Measurements from ENCODE around the gene FFAR3.

Gene FFAR3

DNA sequence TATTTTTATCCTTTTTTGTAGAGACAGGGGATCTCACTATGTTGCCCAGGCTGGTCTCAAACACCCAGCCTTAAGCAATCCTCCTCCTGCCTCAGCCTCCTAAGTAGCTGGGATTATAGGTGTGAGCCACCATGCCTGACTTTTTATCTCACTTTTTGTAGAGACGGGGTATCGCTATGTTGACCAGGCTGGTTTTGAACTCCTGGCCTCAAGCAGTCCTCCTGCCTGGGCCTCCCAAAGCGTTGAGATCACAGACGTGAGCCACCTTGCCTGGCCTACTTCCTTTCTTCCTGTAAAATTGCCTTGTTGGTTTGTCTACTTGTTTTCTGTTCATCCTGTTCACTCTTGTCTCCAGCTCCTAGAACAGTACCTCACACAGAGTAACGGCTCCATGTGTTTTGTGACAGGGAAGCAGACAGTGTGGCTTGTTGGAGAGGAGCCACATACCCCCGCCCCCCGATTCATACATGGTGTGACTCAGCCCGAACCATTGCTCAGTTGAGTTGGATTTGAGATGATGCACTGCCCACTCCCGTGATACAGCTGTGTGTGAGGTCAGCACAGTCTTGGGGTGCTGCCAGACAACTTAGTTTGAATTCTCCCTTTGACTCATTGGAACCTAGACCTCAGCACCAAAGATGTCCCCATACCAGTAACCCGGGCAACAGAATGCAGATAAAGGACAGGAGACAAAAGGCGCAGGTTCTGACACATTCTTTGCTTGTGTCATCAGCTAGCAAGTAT is 46.8 kb downstream of the FFAR3 start:
- DNase-seq, result no peak

DNA sequence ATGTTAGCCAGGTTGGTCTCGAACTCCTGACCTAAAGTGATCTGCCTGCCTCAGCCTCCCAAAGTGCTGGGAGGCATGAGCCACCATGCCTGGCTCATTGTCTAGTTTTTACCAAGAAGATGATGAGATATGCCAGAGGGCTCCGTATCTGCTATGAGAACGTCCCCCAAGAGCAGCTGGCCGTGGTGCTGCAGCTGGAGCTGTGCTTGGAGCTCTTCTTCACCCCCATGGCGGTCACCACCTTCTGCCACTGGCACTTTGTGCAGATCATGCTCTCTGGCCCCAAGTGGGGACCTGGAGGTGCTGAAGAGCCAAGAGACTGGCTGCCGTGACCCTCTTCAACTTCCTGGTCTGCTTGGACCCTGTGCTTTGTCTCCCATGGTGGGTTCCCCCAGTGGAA is 49.4 kb downstream of the FFAR3 start:
- DNase-seq, result no peak

DNA sequence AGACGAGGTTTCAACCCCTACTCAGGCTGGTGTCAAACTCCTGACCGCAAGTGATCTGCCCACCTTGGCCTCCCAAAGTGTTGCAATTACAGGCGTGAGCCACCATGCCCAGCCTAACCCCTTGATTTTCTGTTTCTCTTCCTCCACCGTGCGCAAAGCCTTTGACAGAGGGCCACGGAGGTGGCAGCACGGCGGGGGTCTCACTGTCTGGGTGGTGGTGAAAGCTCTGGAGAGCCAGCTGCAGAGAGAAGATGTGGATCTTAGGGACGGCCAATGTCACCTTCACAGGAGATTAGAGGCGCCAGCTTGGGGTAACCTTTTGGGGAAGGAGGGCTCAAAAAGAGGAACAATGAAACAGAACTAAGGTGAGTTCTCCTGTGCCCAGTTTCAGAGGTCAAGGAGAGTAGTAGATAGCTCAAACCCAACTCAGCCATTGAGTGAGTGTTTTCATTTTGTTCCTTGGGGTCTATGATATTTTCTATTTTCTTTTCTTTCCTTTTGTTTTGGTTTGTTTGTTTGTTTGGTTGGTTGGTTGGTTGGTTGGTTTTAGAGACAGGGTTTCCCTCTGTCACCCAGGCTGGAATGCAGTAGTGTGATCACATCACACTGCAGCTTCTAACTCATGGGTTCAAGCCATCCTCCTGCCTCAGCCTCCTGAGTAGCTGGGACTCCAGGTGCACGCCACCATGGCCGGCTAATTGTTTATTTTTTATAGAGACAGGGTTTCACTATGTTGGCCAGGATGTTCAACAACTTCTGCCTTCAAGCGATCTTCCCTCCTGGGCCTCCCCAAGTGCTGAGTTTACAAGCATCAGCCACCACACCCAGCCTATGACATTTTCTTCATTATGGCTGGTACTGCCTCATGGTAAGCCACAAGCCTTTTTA is 50.3 kb downstream of the FFAR3 start:
- no peak for DNase-seq

DNA sequence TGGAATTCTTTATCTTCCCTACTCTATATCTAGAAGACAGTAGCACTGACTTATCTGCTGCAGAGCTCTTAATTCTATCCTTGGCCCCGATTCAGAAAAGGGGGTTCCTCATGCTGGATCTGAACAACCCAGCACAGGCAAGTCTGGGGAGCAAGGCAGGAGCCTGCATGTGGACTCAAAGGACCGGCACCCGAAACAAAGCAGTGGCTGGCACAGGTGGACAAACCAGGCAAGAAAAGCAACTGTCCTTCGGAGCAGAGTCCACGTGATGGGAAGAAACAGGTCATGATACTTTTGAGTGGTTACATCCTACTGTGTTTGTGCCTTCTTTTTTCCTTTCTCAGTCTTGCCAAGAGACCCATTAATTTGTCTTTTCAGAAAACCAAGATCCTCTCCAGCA is 50.9 kb downstream of the FFAR3 start:
- no peak for DNase-seq
